A549 (cell line): Measurements from ENCODE around the gene SOCS7. TPM values are rescaled to one million over a fixed set of nuclear protein-coding genes. Genes with fewer than 3 reads are reported as not detected.

ENCODE experiments used
- ATAC-seq, 2 experiments: fragments of 200-7000 bp in 1 of 2; fragments of >200 bp in 1 of 2; cut with Nextera tagmentation in 1 of 2; cut with Tn5 transposase in 1 of 2; 3 replicates each; pipeline versions ENCODE4 v1.8.0 to v1.9.1; 2018 to 2020; ENCODE audit warnings: mild to moderate bottlenecking in 1 of 2, moderate library complexity in 1 of 2
- CTCF ChIA-PET: fragments of 300-600 bp; sonication (Branson Sonifier 250); formaldehyde crosslinking; extraction: SDS; loops from one replicate; lab custom pipeline; 2021; ENCODE audit warnings: antibody characterized with exemption, inconsistent platforms; lab: Yijun Ruan, JAX
- POLR2A ChIA-PET: fragments of 350-600 bp; formaldehyde crosslinking; extraction: SDS; loops from one replicate; lab custom pipeline; 2021; ENCODE audit warnings: antibody characterized with exemption, inconsistent platforms; lab: Yijun Ruan, JAX
- DNase-seq, 2 experiments: peaks; one replicate each; pipeline versions ENCODE4 v3.0.0 to v3.0.0-alpha.2; 2011 to 2016; ENCODE audit warnings: low read depth in 1 of 2, low spot score in 1 of 2
- FAIRE-seq: peaks from 2 replicates; lab custom pipeline; 2011; peaks lifted over from hg19 to GRCh38; lab: Jason Lieb, UNC
- H3K27ac ChIP-seq, 2 experiments: fragments of >200 bp; sonication (Bioruptor Twin); formaldehyde crosslinking; 3 replicates each; pipeline ENCODE4 v1.5.1; 2016 to 2017
- H3K4me1 ChIP-seq: fragments of >200 bp; sonication (Bioruptor Twin); formaldehyde crosslinking; 3 replicates; pipeline ENCODE4 v1.6.1; 2016
- H3K4me2 ChIP-seq: fragments of >200 bp; sonication (Bioruptor Twin); formaldehyde crosslinking; 3 replicates; pipeline ENCODE4 v1.6.1; 2016
- H3K4me3 ChIP-seq: fragments of >200 bp; sonication (Bioruptor Twin); formaldehyde crosslinking; 3 replicates; pipeline ENCODE4 v1.5.1; 2016
- H3K9me3 ChIP-seq: fragments of >200 bp; sonication (Bioruptor Twin); formaldehyde crosslinking; 3 replicates; pipeline ENCODE4 v1.6.1; 2016
- ATOH8 ChIP-seq: fragments of 250-450 bp; sonication (Bioruptor Pico); IDR thresholded peaks from 2 replicates; pipeline ENCODE4 v1.5.0; 2020; ENCODE audit warnings: low read depth, mild to moderate bottlenecking, moderate library complexity
- BHLHE40 ChIP-seq: IDR thresholded peaks from 2 replicates; pipeline ENCODE4 v1.6.1; 2012; ENCODE audit warnings: low read depth, low read length, inconsistent platforms
- CBX2 ChIP-seq: fragments of 200-600 bp; sonication (generic); IDR thresholded peaks from 2 replicates; pipeline ENCODE4 v1.6.1; 2016; ENCODE audit warnings: low read depth, mild to moderate bottlenecking, borderline replicate concordance
- CBX8 ChIP-seq: fragments of 200-600 bp; sonication (generic); IDR thresholded peaks from 2 replicates; pipeline ENCODE4 v1.6.1; 2016
- CHD2 ChIP-seq: fragments of 150-350 bp; IDR thresholded peaks from 2 replicates; pipeline ENCODE4 v1.6.1; 2014; ENCODE audit warnings: low read length; ENCODE audit not compliant: partially characterized antibody
- CHD4 ChIP-seq: fragments of 200-600 bp; sonication (generic); IDR thresholded peaks from 2 replicates; pipeline ENCODE4 v1.6.1; 2016; ENCODE audit warnings: antibody characterized with exemption, mild to moderate bottlenecking, borderline replicate concordance
- EHMT2 ChIP-seq: fragments of 200-600 bp; sonication (generic); IDR thresholded peaks from 2 replicates; pipeline ENCODE4 v1.6.1; 2016; ENCODE audit warnings: antibody characterized with exemption, low read depth, mild to moderate bottlenecking, moderate library complexity
- ELK1 ChIP-seq: fragments of 150-350 bp; IDR thresholded peaks from 2 replicates; pipeline ENCODE4 v1.6.1; 2014; ENCODE audit warnings: low read depth, mild to moderate bottlenecking, low read length
- ESRRA ChIP-seq: fragments of 150-350 bp; IDR thresholded peaks from 2 replicates; pipeline ENCODE4 v1.6.1; 2014; ENCODE audit warnings: mild to moderate bottlenecking, low read length, borderline replicate concordance
- FOSB ChIP-seq: fragments of 250-450 bp; sonication (Bioruptor Pico); IDR thresholded peaks from 2 replicates; pipeline ENCODE4 v1.5.0; 2020; ENCODE audit warnings: mild to moderate bottlenecking, moderate library complexity
- FOSL2 ChIP-seq, 2 experiments: fragments of 450-650 bp in 1 of 2; fragments of >200 bp in 1 of 2; sonication (Bioruptor Twin) in 1 of 2; formaldehyde crosslinking; IDR thresholded peaks; 2 replicates each; pipeline versions ENCODE4 v1.5.0 to v1.6.1; 2016 to 2020; ENCODE audit warnings: mild to moderate bottlenecking in 1 of 2, moderate library complexity in 1 of 2
- FOXS1 ChIP-seq: fragments of 250-450 bp; sonication (Bioruptor Pico); IDR thresholded peaks from 2 replicates; pipeline ENCODE4 v1.5.0; 2020; ENCODE audit warnings: mild to moderate bottlenecking, moderate library complexity
- GATA3 ChIP-seq: IDR thresholded peaks from 2 replicates; pipeline ENCODE4 v1.6.1; 2012; ENCODE audit warnings: borderline replicate concordance
- HOXA7 ChIP-seq: fragments of 250-450 bp; sonication (Bioruptor Pico); IDR thresholded peaks from 2 replicates; pipeline ENCODE4 v1.5.0; 2020; ENCODE audit warnings: mild to moderate bottlenecking, moderate library complexity
- KDM5A ChIP-seq: fragments of 200-600 bp; sonication (generic); IDR thresholded peaks from 2 replicates; pipeline ENCODE4 v1.6.1; 2016; ENCODE audit warnings: antibody characterized with exemption, mild to moderate bottlenecking
- MAFK ChIP-seq: fragments of 450-650 bp; IDR thresholded peaks from 2 replicates; pipeline ENCODE4 v1.6.1; 2014; ENCODE audit not compliant: partially characterized antibody
- MAX ChIP-seq: IDR thresholded peaks from 2 replicates; pipeline ENCODE4 v1.6.1; 2012
- MAZ ChIP-seq: fragments of 150-350 bp; IDR thresholded peaks from 2 replicates; pipeline ENCODE4 v1.6.1; 2014; ENCODE audit warnings: antibody characterized with exemption, low read depth, low read length, borderline replicate concordance
- NPAS2 ChIP-seq: fragments of 250-450 bp; sonication (Bioruptor Pico); IDR thresholded peaks from 2 replicates; pipeline ENCODE4 v1.8.0; 2022; ENCODE audit warnings: mild to moderate bottlenecking, moderate library complexity, borderline replicate concordance
- RAD21 ChIP-seq, 2 experiments: fragments of >200 bp in 1 of 2; sonication (Bioruptor Twin) in 1 of 2; formaldehyde crosslinking in 1 of 2; IDR thresholded peaks in 1 of 2; conservative IDR thresholded peaks in 1 of 2; 2 replicates in 1 of 2; 3 replicates in 1 of 2; pipeline ENCODE4 v1.6.1; 2012 to 2018; ENCODE audit warnings: inconsistent platforms in 1 of 2
- RARB ChIP-seq: fragments of 250-450 bp; sonication (Bioruptor Pico); IDR thresholded peaks from 2 replicates; pipeline ENCODE4 v1.8.0; 2021; ENCODE audit warnings: mild to moderate bottlenecking, moderate library complexity
- RFX5 ChIP-seq: fragments of 450-650 bp; IDR thresholded peaks from 2 replicates; pipeline ENCODE4 v1.7.1; 2014; ENCODE audit warnings: antibody characterized with exemption, mild to moderate bottlenecking, moderate library complexity
- RNF2 ChIP-seq: fragments of 200-600 bp; sonication (generic); IDR thresholded peaks from 2 replicates; pipeline ENCODE4 v1.6.1; 2016; ENCODE audit warnings: low read depth, mild to moderate bottlenecking, antibody characterized with exemption, moderate library complexity, borderline replicate concordance
- SMC3 ChIP-seq: fragments of >200 bp; sonication (Bioruptor Twin); formaldehyde crosslinking; IDR thresholded peaks from 3 replicates; pipeline ENCODE4 v1.6.1; 2018; ENCODE audit warnings: inconsistent platforms
- SREBF2 ChIP-seq: fragments of 450-650 bp; IDR thresholded peaks from 2 replicates; pipeline ENCODE4 v1.6.1; 2014; ENCODE audit warnings: mild to moderate bottlenecking, moderate library complexity
- TFCP2L1 ChIP-seq: fragments of 250-450 bp; sonication (Bioruptor Pico); IDR thresholded peaks from 2 replicates; pipeline ENCODE4 v1.5.0; 2021; ENCODE audit warnings: mild to moderate bottlenecking
- ZFP36 ChIP-seq: fragments of 450-650 bp; IDR thresholded peaks from 2 replicates; pipeline ENCODE4 v1.6.1; 2014; ENCODE audit warnings: borderline replicate concordance; ENCODE audit not compliant: partially characterized antibody
- ZSCAN20 ChIP-seq: fragments of 250-450 bp; sonication (Bioruptor Pico); IDR thresholded peaks from 2 replicates; pipeline ENCODE4 v1.8.0; 2022; ENCODE audit warnings: mild to moderate bottlenecking, moderate library complexity
- WGBS: methylation state at CpG from one replicate; pipeline ENCODE4 v1.1.6; 2017; ENCODE audit errors: missing lambda C conversion rate; 5-methylcytosine and 5-hydroxymethylcytosine counted together
- polyA plus RNA-seq, 4 experiments: library from polyadenylated mRNA; depleted of rRNA in 3 of 4; stranded (reverse); fragments of >200 nt; fragmentation: RNase III in 1 of 4; extraction: RNeasy Plus Mini Kit Qiagen cat#74134 plus additional on column Dnase treatment in 1 of 4; gene quantifications; 2 replicates in 3 of 4; 3 replicates in 1 of 4; pipeline ENCODE4 v1.2.3, GENCODE V29; 2011 to 2017
- TF ChIP-seq, protein P1 (sequence below): fragments of >200 bp; sonication (Bioruptor Twin); formaldehyde crosslinking; IDR thresholded peaks from 3 replicates; pipeline ENCODE4 v1.6.1; 2016
- TF ChIP-seq, protein P2 (sequence below): IDR thresholded peaks from 2 replicates; pipeline ENCODE4 v1.6.1; 2012

SOCS7 gene
- polyA plus RNA-seq, 2 of the 4 experiments (the other 2 are of a cell fraction), result 14.4 to 20.6 TPM

GRCh38 chr17:38440614-38441397, 89.2 kb downstream of the SOCS7 start:
- Histone ChIP-seq H3K27ac (no peak overlapping the region), H3K4me2 (no peak overlapping the region), H3K9me3 (no peaks in the 10 kb centered on the region), H3K4me3 (no peak overlapping the region), H3K4me1 (peaks cover 10% of the 10 kb centered on the region; the same call in 2 of the 3 replicates)
- DNase-seq (no peak), ATAC-seq (no peak), FAIRE-seq (no peak)
- 83% methylated on average over 15 of the region's 16 CpGs for WGBS
- ChIA-PET CTCF (interaction anchor here (0.6 to 12.9 kb wide), 13 partner anchors 9 to 226 kb away, joined by 3 to 173 read pairs (median 5); no protein-coding TSS in a partner anchor), POLR2A (no interaction called here)
- TF ChIP-seq GATA3, result no peak
- TF ChIP-seq, protein P1, sequence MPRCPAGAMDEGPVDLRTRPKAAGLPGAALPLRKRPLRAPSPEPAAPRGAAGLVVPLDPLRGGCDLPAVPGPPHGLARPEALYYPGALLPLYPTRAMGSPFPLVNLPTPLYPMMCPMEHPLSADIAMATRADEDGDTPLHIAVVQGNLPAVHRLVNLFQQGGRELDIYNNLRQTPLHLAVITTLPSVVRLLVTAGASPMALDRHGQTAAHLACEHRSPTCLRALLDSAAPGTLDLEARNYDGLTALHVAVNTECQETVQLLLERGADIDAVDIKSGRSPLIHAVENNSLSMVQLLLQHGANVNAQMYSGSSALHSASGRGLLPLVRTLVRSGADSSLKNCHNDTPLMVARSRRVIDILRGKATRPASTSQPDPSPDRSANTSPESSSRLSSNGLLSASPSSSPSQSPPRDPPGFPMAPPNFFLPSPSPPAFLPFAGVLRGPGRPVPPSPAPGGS, result no peak
- no peak for TF ChIP-seq FOSB (CRISPR knock-in tag)
- no peak for TF ChIP-seq CHD2
- TF ChIP-seq SMC3, result no peak
- TF ChIP-seq ESRRA, result no peak
- no peak for TF ChIP-seq MAFK
- TF ChIP-seq FOSL2 (IDR thresholded peaks at IDR 0.05), result no peak
- TF ChIP-seq FOSL2 (CRISPR knock-in tag; IDR thresholded peaks at IDR 0.05), result no peak
- TF ChIP-seq, protein P2, sequence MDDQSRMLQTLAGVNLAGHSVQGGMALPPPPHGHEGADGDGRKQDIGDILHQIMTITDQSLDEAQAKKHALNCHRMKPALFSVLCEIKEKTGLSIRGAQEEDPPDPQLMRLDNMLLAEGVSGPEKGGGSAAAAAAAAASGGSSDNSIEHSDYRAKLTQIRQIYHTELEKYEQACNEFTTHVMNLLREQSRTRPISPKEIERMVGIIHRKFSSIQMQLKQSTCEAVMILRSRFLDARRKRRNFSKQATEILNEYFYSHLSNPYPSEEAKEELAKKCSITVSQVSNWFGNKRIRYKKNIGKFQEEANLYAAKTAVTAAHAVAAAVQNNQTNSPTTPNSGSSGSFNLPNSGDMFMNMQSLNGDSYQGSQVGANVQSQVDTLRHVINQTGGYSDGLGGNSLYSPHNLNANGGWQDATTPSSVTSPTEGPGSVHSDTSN, result no peak
- TF ChIP-seq NPAS2 (CRISPR knock-in tag), result no peak
- no peak for TF ChIP-seq RAD21 (conservative IDR thresholded peaks at IDR 0.05 in 1 of 2, IDR thresholded peaks at IDR 0.05 in 1 of 2)
- no peak for TF ChIP-seq ATOH8 (CRISPR knock-in tag)
- TF ChIP-seq TFCP2L1 (CRISPR knock-in tag), result no peak
- TF ChIP-seq EHMT2, result no peak
- no peak for TF ChIP-seq ZSCAN20
- no peak for TF ChIP-seq CBX8
- TF ChIP-seq BHLHE40, result no peak
- TF ChIP-seq RARB (CRISPR knock-in tag), result no peak

DNA sequence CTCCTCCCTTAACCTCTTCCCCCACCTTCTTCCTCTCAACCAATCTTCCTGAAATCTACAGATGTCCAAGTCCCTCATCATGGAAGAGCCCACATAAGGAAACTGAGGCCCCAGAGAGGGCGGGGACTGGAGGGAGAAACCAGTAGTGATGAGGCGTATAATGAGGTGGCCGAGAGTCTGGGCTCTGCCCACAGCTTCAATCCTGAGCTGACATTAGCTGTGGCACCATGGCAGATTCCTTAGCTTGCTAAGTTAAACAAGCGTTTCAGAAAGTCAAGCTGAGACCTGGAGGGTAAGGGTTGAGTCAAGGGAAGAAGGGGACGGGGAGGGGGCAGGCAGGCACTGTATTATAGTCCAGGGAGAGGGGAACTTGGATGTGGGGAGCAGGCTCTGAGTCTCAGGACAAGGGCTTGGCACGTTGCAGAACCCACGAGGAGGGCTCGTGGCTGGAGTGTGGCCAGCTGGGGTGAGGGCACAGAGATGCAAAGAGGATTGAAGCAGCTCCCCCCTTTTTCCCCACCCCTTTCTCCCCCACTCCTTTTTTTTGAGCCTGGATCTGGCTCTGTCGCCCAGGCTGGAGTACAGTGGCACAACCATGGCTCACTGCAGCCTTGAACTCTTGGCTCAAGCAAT, 89.9 kb downstream of the SOCS7 start:
- ChIA-PET CTCF (interaction anchor here (0.7 to 12.9 kb wide), 10 partner anchors 10 to 226 kb away, joined by 3 to 173 read pairs (median 4); no protein-coding TSS in a partner anchor), POLR2A (no interaction called here)
- no peak overlapping the region for H3K4me3 ChIP-seq
- FAIRE-seq (no peak), DNase-seq (no peak)
- TF ChIP-seq NPAS2 (CRISPR knock-in tag) (no peak), MAFK (no peak), KDM5A (no peak), ZFP36 (no peak), MAX (no peak), FOXS1 (CRISPR knock-in tag) (no peak), ZSCAN20 (no peak), CBX2 (no peak), MAZ (no peak), RFX5 (no peak), ESRRA (no peak), HOXA7 (CRISPR knock-in tag) (no peak), ELK1 (no peak), SREBF2 (no peak), CHD4 (no peak), CHD2 (no peak), CBX8 (no peak), RNF2 (no peak)
- TF ChIP-seq, all 56 proteins: peak for 0
- H3K4me2 ChIP-seq, result no peak overlapping the region
- peaks cover 10% of the 10 kb centered on the region; the same call in 2 of the 3 replicates for H3K4me1 ChIP-seq
- no peaks in the 10 kb centered on the region for H3K9me3 ChIP-seq
- 74% methylated on average over 9 of the region's 9 CpGs for WGBS
- ATAC-seq, result no peak
- no peak overlapping the region for H3K27ac ChIP-seq
